Skin epidermis (tissue), 12 donors: ENCODE results near the gene CELF4.

Experiments used
- H3K27ac ChIP-seq, 21 experiments: fragments of 200-600 bp; sonication (generic) in 11 of 21; one replicate each; pipeline ENCODE4 v1.5.0; 2020; ENCODE audit warnings: mild to moderate bottlenecking in 3 of 21, inconsistent platforms in 2 of 21, moderate library complexity in 2 of 21
- H3K4me3 ChIP-seq, 7 experiments: fragments of 200-600 bp; sonication (generic) in 2 of 7; one replicate each; pipeline ENCODE4 v1.5.0; 2020; ENCODE audit warnings: inconsistent platforms in 2 of 7, mild to moderate bottlenecking in 2 of 7, moderate library complexity in 1 of 7

CELF4 gene

GRCh38 chr18:37429791-37430190 is 135.8 kb downstream of the CELF4 start:
- Histone ChIP-seq H3K27ac (no peak overlapping the region), H3K4me3 (no peak overlapping the region)

- H3K4me3 ChIP-seq = no peak overlapping the region
- no peak overlapping the region for H3K27ac ChIP-seq
Observed at GRCh38 chr18:37428288-37428974, 137.2 kb downstream of the CELF4 start.

DNA sequence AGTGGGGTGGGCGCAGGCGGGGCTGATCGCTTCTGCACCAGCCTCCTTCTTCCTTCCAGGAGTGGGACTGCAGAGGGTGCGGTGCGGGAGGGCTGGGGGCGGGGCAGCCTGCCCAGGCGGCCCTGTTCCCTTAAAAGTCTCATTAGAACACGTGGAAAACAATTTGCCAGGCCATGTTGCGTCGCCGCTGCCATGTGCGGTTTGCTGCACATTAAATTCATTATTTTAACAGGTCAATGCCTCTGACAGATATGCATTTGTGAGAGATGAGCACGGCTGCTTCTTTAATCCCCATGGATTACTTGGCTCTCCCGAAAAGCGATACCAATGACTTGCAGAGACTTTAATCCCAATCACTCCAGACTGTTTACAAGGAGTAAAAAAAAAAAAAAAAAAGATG is 139.0 kb downstream of the CELF4 start:
- no peak overlapping the region for H3K4me3 ChIP-seq
- H3K27ac ChIP-seq = no peak overlapping the region

DNA sequence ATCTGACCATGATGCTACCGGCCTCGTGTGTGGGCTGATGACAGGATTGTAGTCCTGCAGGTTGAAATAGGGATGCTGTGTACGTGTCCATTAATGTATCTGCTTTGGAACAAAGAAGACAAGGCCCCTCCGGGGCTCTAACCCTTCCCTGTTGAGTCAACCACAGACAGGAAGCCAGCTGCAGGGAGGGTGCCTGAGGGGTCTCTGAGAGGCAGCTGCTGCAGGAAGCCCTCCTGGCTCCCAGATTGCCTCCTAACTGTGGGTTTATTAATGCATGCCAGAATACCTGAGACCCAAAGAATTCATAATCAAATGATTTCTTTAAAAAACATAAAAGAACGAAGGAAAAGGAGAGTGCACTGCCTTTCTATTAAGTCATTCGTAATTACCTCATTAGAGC is 140.4 kb downstream of the CELF4 start:
- H3K27ac ChIP-seq = no peak overlapping the region
- no peak overlapping the region for H3K4me3 ChIP-seq

DNA sequence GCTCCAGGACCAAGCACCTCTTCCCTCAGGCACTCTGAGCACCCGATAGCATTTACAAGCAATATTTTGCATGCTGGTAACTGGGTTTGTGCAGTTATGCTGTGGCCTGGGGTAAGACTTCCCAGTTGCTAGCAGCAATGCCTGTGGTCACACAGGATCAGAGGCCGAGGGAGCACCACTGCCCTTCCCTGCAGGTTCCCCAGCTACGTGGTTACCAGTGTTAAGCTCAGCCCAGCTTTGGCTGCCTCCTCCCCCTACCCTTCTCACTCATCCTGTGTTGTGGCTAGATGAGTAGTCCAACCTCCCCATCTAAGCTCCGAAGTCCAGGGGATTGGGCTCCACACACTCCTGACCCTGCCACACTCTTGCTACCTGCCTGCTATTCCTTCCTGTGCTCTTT is 141.1 kb downstream of the CELF4 start:
- no peak overlapping the region for H3K4me3 ChIP-seq
- no peak overlapping the region for H3K27ac ChIP-seq

- Histone ChIP-seq H3K27ac (no peak overlapping the region), H3K4me3 (no peak overlapping the region)
Observed at GRCh38 chr18:37422596-37422995, 143.0 kb downstream of the CELF4 start.

DNA sequence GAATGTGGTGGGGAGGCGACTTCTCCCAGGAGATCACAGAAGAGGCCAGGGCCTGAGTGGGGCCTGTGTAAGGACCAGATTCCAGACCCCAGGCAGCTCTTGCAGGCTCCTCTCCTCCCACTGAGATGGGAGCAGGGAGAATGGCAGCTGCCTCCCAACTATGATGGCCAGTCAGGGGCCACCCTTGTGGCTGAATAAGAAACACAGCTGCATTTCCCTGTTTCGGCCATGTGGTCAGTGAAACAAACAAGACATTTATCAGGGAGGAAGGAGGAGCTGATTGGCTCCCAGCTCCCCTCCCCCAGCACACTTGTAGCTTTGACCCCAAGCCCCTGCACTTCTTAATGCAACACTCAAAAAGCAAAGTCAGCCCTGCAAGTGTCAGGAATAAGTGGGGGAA is 143.5 kb downstream of the CELF4 start:
- no peak overlapping the region for H3K27ac ChIP-seq
- no peak overlapping the region for H3K4me3 ChIP-seq

- no peak overlapping the region for H3K4me3 ChIP-seq
- H3K27ac ChIP-seq = no peak overlapping the region
Observed at GRCh38 chr18:37421341-37422077, 144.1 kb downstream of the CELF4 start.

GRCh38 chr18:37420315-37420880 is 145.2 kb downstream of the CELF4 start:
- H3K27ac ChIP-seq = no peak overlapping the region
- no peak overlapping the region for H3K4me3 ChIP-seq

- H3K4me3 ChIP-seq = no peak overlapping the region
- H3K27ac ChIP-seq = no peak overlapping the region
Observed at GRCh38 chr18:37419866-37420265, 145.7 kb downstream of the CELF4 start.

GRCh38 chr18:37419315-37419714 is 146.3 kb downstream of the CELF4 start:
- Histone ChIP-seq H3K27ac (no peak overlapping the region), H3K4me3 (no peak overlapping the region)

- Histone ChIP-seq H3K27ac (no peak overlapping the region), H3K4me3 (no peak overlapping the region)
Observed at GRCh38 chr18:37414816-37415215, 150.8 kb downstream of the CELF4 start.

DNA sequence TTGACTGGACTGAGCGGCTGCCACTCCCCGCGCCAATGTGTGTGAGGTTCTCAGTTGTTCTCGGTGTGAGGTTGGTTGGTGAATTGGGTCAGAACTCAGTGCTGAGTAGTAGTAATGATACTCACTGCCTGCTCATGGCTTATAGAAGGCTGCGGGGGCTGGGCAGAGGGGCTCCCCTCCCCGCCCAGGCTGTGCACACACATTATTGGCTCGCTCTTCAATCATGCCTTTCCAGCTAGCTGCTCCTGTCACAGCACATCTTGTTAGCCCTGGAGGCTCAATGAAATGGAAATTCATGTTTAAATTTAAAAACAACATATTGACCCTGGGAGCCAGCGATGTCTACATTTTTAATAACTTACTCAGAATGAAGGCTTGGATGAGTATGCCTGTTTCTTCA is 152.8 kb downstream of the CELF4 start:
- no peak overlapping the region for H3K4me3 ChIP-seq
- H3K27ac ChIP-seq = no peak overlapping the region

GRCh38 chr18:37412333-37412732 is 153.3 kb downstream of the CELF4 start:
- no peak overlapping the region for H3K27ac ChIP-seq

DNA sequence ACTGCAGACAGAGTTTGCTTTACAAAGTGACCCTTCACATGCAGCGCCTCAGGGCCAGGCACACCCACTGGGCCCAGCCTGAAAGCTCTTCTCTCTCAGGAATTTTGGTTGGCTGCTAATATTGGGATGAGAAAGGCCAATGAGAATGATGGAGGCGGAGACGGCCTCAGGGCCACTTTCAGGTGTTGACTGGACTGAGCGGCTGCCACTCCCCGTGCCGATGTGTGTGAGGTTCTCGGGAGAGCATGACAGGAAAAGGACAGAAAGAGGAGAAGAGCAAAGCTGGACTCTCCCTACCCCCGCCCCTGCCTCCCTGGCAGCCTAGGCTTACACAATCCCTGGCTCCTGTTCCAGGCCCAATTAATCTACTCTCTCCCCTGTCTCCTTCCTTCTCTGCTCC is 155.7 kb downstream of the CELF4 start:
- H3K27ac ChIP-seq = no peak overlapping the region

More at GRCh38 chr18:37412333-37412732, 153.3 kb downstream of the CELF4 start:
- H3K4me3 ChIP-seq = no peak overlapping the region

GRCh38 chr18:37408676-37409265 is 156.8 kb downstream of the CELF4 start:
- Histone ChIP-seq H3K27ac (no peak overlapping the region), H3K4me3 (no peak overlapping the region)

More for the DNA sequence above, 155.7 kb downstream of the CELF4 start:
- H3K4me3 ChIP-seq = no peak overlapping the region

DNA sequence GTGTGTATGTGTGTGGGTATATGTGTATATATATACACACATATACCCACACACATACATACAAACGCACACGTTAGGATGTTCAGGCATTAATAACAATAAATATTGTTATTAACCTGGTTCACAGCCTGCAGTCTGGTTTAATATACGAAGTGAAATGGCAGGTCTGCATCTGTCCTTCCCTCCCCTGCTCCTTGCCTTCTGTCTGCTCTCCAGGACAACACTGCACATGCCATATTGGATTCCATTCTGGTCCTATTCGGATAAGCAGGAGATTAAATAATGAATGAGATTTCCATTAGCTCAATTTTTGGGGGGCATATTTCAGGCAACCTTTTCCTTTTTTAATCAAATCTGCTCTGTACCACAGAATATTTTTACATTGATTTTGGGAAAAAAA is 158.0 kb downstream of the CELF4 start:
- Histone ChIP-seq H3K4me3 (no peak overlapping the region), H3K27ac (no peak overlapping the region)

- no peak overlapping the region for H3K27ac ChIP-seq
- no peak overlapping the region for H3K4me3 ChIP-seq
Observed at GRCh38 chr18:37405772-37406171, 159.8 kb downstream of the CELF4 start.

- no peak overlapping the region for H3K4me3 ChIP-seq
- no peak overlapping the region for H3K27ac ChIP-seq
Observed at GRCh38 chr18:37405229-37405628, 160.4 kb downstream of the CELF4 start.

DNA sequence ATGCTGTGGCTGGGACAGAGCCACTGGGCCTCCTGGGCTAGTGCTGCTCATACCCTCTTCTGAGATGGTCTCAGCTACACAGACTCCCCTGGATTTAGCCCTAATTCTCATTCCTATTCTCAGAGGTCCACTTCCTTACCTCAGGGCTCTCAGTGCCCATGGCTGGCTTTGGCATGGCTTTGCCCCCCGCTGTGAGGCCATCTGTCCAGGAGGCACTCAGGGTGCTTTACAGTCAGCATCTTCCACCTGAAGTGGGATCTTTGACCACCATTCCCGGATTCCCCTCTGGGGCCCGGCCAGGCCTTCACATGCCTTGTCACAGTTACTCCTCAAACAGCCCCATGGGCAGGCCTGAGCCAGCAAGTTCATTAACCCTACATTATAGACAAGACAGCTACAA is 161.8 kb downstream of the CELF4 start:
- Histone ChIP-seq H3K27ac (peak overlapping the region in 2 of 21 experiments; percentile 21 to 42), H3K4me3 (no peak overlapping the region)
